ENCODE data around the gene CA5B. TPM values are rescaled to one million over a fixed set of nuclear protein-coding genes. Genes with fewer than 3 reads are reported as not detected.

CA5B gene
- total and polyA plus RNA-seq, 2 of the 8 experiments (the other 6 are each of a cell fraction or from before 2014, with no cell fraction given), result 3.3 to 8.6 TPM

GRCh38 chrX:15786915-15787314, 48.8 kb downstream of the CA5B start:
- Histone ChIP-seq H3K4ac (replicated peaks; ENCODE audit: insufficient read length, low read depth, low read length) (no peak overlapping the region), H3K9me3 (ENCODE audit: insufficient read depth in 2 of 2, low read depth in 1 of 2, low read length in 1 of 2) (no peaks in the 10 kb centered on the region), H3K56ac (replicated peaks; ENCODE audit: insufficient read length, low read depth, low read length) (no peak overlapping the region), H4K91ac (replicated peaks; ENCODE audit: insufficient read length, low read length) (no peak overlapping the region), H4K5ac (ENCODE audit: insufficient read length, low read depth, low read length) (no peak overlapping the region), H2AK5ac (ENCODE audit: low read depth, low read length) (no peak overlapping the region), H3K9ac (replicated peaks in 1 of 4; ENCODE audit: extremely low read depth in 1 of 4, low read depth in 3 of 4, low read length in 3 of 4) (no peak overlapping the region), H3K27ac (ENCODE audit: low read depth, low read length) (no peak overlapping the region), H2BK120ac (replicated peaks; ENCODE audit: low read depth, low read length) (no peak overlapping the region), H2BK5ac (ENCODE audit: low read depth, low read length) (no peak overlapping the region), H2BK20ac (ENCODE audit: low read length) (no peak overlapping the region), H3K4me1 (replicated peaks in 1 of 4; ENCODE audit: control insufficient read depth in 3 of 4, insufficient read depth in 4 of 4, low read length in 3 of 4) (peaks cover 0 to 2% (median 0%) of the 10 kb centered on the region in 4 experiments; a peak in 2 of 7 replicates), H3K79me2 (ENCODE audit: control insufficient read depth in 1 of 2, insufficient read depth in 2 of 2, low read length in 2 of 2) (peaks cover 0 to 4% of the 10 kb centered on the region in 2 experiments; a peak in 2 of 4 replicates), H3K4me2 (ENCODE audit: insufficient read depth in 1 of 2, low read depth in 2 of 2, low read length in 2 of 2) (no peak overlapping the region), H3K23me2 (ENCODE audit: low read depth, low read length) (peaks cover 6% of the 10 kb centered on the region; the same call in 1 of the 2 replicates), H3K36me3 (ENCODE audit: control insufficient read depth in 2 of 4, insufficient read depth in 4 of 4, low read length in 3 of 4) (no peaks in the 10 kb centered on the region; a peak in 2 of 8 replicates), H2AFZ (ENCODE audit: low read length) (no peak overlapping the region), H3K4me3 (ENCODE audit: extremely low read depth in 1 of 4, insufficient read depth in 2 of 4, low read depth in 3 of 4, low read length in 4 of 4) (no peak overlapping the region), H3K79me1 (ENCODE audit: low read depth, low read length) (no peaks in the 10 kb centered on the region), H3K27me3 (replicated peaks in 1 of 4; ENCODE audit: control insufficient read depth in 3 of 4, extremely low read depth in 1 of 4, insufficient read depth in 3 of 4, low read length in 3 of 4) (no peaks in the 10 kb centered on the region), H3K18ac (ENCODE audit: extremely low read depth, low read length) (no peak overlapping the region), H2BK12ac (ENCODE audit: low read depth, low read length) (no peak overlapping the region), H3K14ac (ENCODE audit: insufficient read length) (no peak overlapping the region), H2BK15ac (ENCODE audit: low read length) (no peak overlapping the region), H4K8ac (ENCODE audit: extremely low read depth, insufficient read depth, low read length) (no peak overlapping the region), H4K20me1 (replicated peaks in 1 of 2; ENCODE audit: control insufficient read depth in 1 of 2, insufficient read depth in 2 of 2, low read length in 2 of 2) (no peaks in the 10 kb centered on the region), H3K23ac (ENCODE audit: insufficient read length) (no peak overlapping the region)
- CTCF ChIA-PET (ENCODE audit: partially characterized antibody), result no interaction called here
- TF ChIP-seq JUN (IDR thresholded peaks at IDR 0.05; ENCODE audit: low read depth, low read length) (no peak), CEBPB (IDR thresholded peaks at IDR 0.05; ENCODE audit: low read depth, low read length) (no peak), CTCF (IDR thresholded peaks at IDR 0.05; ENCODE audit: control extremely low read depth in 1 of 3, insufficient read depth in 1 of 3, low read depth in 1 of 3, low read length in 3 of 3) (no peak), SP4 (IDR thresholded peaks at IDR 0.05; ENCODE audit: low read length) (no peak), KDM1A (IDR thresholded peaks at IDR 0.05; ENCODE audit: borderline replicate concordance, low read length) (no peak), YY1 (IDR thresholded peaks at IDR 0.05; ENCODE audit: low read depth, low read length) (no peak), BACH1 (IDR thresholded peaks at IDR 0.05; ENCODE audit: low read length) (no peak), RAD21 (IDR thresholded peaks at IDR 0.05 in 1 of 2, conservative IDR thresholded peaks at IDR 0.05 in 1 of 2; ENCODE audit: low read depth in 2 of 2, low read length in 2 of 2) (no peak)
- 80% methylated on average over 2 of the region's 3 CpGs; no CpG with 5 or more reads in 1 of the 2 experiments for WGBS, 2 experiments (ENCODE audit: extremely low coverage in 1 of 2, insufficient coverage in 1 of 2, insufficient read length in 1 of 2, insufficient replicate concordance in 2 of 2, low coverage in 1 of 2, low lambda C conversion rate in 2 of 2, missing lambda C conversion rate in 1 of 2)
- POLR2A ChIA-PET (ENCODE audit: partially characterized antibody), result no interaction called here
- FAIRE-seq (no peak), DNase-seq (ENCODE audit: low read depth in 1 of 2, low spot score in 2 of 2) (no peak)
